ENCODE results near the gene CCDC106. TPM values are rescaled to one million over a fixed set of nuclear protein-coding genes. Genes with fewer than 3 reads are reported as not detected.

CCDC106 gene
- total RNA-seq, 1 experiment from 2014 or later = 47.8 TPM

DNA sequence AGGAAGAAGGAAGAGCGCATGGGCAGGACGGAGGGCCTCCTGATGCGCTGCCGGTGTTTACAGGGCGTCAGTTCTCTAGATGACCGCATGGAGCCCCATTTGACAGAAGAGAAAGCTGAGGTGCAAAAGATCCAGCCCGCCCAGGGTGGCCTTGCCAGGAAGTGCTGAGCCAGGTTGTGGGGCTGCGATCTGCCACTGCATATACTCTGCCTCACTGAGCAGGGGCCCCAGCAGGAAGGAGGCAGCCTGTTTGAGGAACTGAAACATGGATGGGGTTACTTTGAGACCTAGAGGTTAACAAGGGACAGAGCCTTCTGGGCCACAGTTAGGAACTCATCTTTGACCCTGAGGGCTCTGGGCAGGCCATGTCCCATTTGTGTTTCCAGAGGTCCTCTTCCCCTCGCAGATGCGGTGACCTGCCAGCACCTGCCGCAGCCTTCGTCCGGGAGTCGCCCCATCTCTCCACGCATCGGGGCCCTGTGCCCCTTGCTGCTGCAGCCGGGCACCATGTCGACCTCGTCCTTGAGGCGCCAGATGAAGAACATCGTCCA lies 30.2 kb downstream of the CCDC106 start:
- Histone ChIP-seq H3K27me3 (ENCODE audit: control insufficient read depth, insufficient read depth, low read length) (no peaks in the 10 kb centered on the region), H3K4me3 (ENCODE audit: low read depth in 2 of 2, low read length in 2 of 2) (no peak overlapping the region), H3K4me1 (ENCODE audit: control insufficient read depth, insufficient read depth, low read length) (peaks cover 42% of the 10 kb centered on the region), H3K36me3 (ENCODE audit: control insufficient read depth, insufficient read depth, low read length) (peaks cover 23% of the 10 kb centered on the region), H3K9me3 (ENCODE audit: control insufficient read depth, insufficient read depth, low read depth, low read length) (no peaks in the 10 kb centered on the region), H3K27ac (ENCODE audit: low read length) (no peak overlapping the region)
- no TSS peak for BruUV-seq (replicated peaks)
- no peak for DNase-seq (ENCODE audit: low read depth, low spot score)
- POLR2A ChIA-PET = no interaction called here
- ATAC-seq = no peak
- CTCF ChIA-PET = interaction anchor here (0.5 kb wide), 1 partner anchor 359 kb away, joined by 7 read pairs; no protein-coding TSS in a partner anchor
- TF ChIP-seq TCF7L2 (IDR thresholded peaks at IDR 0.05; ENCODE audit: low read depth, low read length) (no peak), SIN3A (IDR thresholded peaks at IDR 0.05; ENCODE audit: borderline replicate concordance, insufficient read depth, low read depth, low read length) (no peak)
- TF ChIP-seq, protein P1, sequence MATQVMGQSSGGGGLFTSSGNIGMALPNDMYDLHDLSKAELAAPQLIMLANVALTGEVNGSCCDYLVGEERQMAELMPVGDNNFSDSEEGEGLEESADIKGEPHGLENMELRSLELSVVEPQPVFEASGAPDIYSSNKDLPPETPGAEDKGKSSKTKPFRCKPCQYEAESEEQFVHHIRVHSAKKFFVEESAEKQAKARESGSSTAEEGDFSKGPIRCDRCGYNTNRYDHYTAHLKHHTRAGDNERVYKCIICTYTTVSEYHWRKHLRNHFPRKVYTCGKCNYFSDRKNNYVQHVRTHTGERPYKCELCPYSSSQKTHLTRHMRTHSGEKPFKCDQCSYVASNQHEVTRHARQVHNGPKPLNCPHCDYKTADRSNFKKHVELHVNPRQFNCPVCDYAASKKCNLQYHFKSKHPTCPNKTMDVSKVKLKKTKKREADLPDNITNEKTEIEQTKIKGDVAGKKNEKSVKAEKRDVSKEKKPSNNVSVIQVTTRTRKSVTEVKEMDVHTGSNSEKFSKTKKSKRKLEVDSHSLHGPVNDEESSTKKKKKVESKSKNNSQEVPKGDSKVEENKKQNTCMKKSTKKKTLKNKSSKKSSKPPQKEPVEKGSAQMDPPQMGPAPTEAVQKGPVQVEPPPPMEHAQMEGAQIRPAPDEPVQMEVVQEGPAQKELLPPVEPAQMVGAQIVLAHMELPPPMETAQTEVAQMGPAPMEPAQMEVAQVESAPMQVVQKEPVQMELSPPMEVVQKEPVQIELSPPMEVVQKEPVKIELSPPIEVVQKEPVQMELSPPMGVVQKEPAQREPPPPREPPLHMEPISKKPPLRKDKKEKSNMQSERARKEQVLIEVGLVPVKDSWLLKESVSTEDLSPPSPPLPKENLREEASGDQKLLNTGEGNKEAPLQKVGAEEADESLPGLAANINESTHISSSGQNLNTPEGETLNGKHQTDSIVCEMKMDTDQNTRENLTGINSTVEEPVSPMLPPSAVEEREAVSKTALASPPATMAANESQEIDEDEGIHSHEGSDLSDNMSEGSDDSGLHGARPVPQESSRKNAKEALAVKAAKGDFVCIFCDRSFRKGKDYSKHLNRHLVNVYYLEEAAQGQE (IDR thresholded peaks at IDR 0.05; ENCODE audit: insufficient read depth in 1 of 2, low read depth in 2 of 2, low read length in 1 of 2) = no peak
- TF ChIP-seq, protein P2, sequence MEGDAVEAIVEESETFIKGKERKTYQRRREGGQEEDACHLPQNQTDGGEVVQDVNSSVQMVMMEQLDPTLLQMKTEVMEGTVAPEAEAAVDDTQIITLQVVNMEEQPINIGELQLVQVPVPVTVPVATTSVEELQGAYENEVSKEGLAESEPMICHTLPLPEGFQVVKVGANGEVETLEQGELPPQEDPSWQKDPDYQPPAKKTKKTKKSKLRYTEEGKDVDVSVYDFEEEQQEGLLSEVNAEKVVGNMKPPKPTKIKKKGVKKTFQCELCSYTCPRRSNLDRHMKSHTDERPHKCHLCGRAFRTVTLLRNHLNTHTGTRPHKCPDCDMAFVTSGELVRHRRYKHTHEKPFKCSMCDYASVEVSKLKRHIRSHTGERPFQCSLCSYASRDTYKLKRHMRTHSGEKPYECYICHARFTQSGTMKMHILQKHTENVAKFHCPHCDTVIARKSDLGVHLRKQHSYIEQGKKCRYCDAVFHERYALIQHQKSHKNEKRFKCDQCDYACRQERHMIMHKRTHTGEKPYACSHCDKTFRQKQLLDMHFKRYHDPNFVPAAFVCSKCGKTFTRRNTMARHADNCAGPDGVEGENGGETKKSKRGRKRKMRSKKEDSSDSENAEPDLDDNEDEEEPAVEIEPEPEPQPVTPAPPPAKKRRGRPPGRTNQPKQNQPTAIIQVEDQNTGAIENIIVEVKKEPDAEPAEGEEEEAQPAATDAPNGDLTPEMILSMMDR (IDR thresholded peaks at IDR 0.05) = no peak
- in situ Hi-C loops (cut with HindIII; ENCODE audit: low pct_unique_long_range_greater_than_20kb, low sequenced_read_pairs) (no loop called here), intact Hi-C loops (cut with micrococcal nuclease; ENCODE audit: unreplicated experiment) (no loop called here)

DNA sequence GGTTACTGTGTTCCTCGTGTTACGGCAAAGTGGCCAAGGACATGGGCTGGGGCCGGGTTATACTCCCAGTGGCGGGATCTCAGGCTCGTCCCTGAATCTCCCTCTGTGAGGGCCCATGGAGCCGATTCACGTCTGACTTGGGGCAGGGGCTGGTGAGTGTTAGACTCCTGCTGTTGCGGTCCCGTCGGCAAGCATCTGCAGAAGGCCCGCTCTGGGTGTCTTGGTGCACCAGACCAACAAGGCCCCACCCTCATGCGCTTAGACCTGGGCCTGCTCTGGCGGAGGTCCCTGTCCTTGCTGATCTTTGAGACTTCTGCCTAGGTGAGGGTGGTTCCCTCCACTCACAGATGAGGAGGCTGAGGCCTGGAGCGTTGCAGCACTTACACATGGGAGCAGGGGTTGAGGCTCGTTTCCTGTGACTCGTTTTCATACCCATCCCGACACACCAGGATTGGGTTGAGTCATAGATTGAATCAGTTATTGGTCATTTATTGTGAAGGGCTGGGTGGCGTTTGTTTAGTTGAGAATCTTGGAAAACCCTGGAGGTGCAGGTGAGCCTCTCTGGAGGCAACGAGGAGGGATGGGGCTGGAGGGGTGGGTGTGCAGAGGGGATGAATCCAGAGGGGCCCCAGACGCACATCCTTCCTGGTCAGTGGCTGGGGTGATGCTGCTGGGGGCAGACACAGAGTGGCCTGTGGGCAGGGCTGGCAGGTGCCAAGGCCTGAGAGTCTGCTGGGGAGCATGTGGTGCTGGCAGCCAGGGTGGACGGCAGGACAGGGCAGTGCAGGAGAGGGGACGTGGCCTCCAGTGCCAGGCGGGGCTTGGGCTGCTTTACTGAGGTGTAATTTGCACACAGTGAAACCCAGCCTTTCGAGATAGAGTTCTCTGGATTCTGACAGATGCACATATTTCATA lies 31.6 kb downstream of the CCDC106 start:
- CTCF ChIA-PET = no interaction called here
- ATAC-seq (no peak), DNase-seq (ENCODE audit: low read depth, low spot score) (no peak)
- H3K4me3 ChIP-seq (ENCODE audit: low read depth in 2 of 2, low read length in 2 of 2) = no peak overlapping the region
- H3K27me3 ChIP-seq (ENCODE audit: control insufficient read depth, insufficient read depth, low read length) = no peaks in the 10 kb centered on the region
- no TSS peak for BruUV-seq (replicated peaks)
- H3K27ac ChIP-seq (ENCODE audit: low read length) = no peak overlapping the region
- H3K36me3 ChIP-seq (ENCODE audit: control insufficient read depth, insufficient read depth, low read length) = peaks cover 29% of the 10 kb centered on the region
- intact Hi-C loops (cut with micrococcal nuclease; ENCODE audit: unreplicated experiment) = no loop called here
- POLR2A ChIA-PET = no interaction called here
- no peaks in the 10 kb centered on the region for H3K9me3 ChIP-seq (ENCODE audit: control insufficient read depth, insufficient read depth, low read depth, low read length)
- TF ChIP-seq, protein P1 (IDR thresholded peaks at IDR 0.05; ENCODE audit: insufficient read depth in 1 of 2, low read depth in 2 of 2, low read length in 1 of 2) = no peak
- TF ChIP-seq, protein P2 (IDR thresholded peaks at IDR 0.05) = no peak
- no peak for TF ChIP-seq POLR2AphosphoS5 (IDR thresholded peaks at IDR 0.05; ENCODE audit: low read depth, low read length)
- no peak for TF ChIP-seq SIN3A (IDR thresholded peaks at IDR 0.05; ENCODE audit: borderline replicate concordance, insufficient read depth, low read depth, low read length)
- H3K4me1 ChIP-seq (ENCODE audit: control insufficient read depth, insufficient read depth, low read length) = peaks cover 40% of the 10 kb centered on the region
- in situ Hi-C loops (cut with HindIII; ENCODE audit: low pct_unique_long_range_greater_than_20kb, low sequenced_read_pairs) = no loop called here
